Fibroblast of lung (primary cell): ENCODE measurements around the gene MTSS2. TPM values are rescaled to one million over a fixed set of nuclear protein-coding genes. Genes with fewer than 3 reads are reported as not detected.
A peak's percentile ranks its signal among the peaks of the same experiment; 100 is the strongest.

Source experiments
- DNase-seq, 2 donors: peaks; one replicate each; pipeline versions ENCODE4 v3.0.0 to v3.0.0-alpha.2; 2010; ENCODE audit warnings: low read depth in 2 of 2
- H2AFZ ChIP-seq: 2 replicates; pipeline ENCODE4 v1.5.1; 2012; ENCODE audit warnings: low read length, control low read depth, inconsistent platforms
- H3K27ac ChIP-seq: 2 replicates; pipeline ENCODE4 v1.5.1; 2011; ENCODE audit warnings: low read length, control low read depth; ENCODE audit not compliant: insufficient read depth
- H3K27me3 ChIP-seq: 2 replicates; pipeline ENCODE4 v1.5.1; 2011; ENCODE audit warnings: mild to moderate bottlenecking, low read length; ENCODE audit not compliant: control insufficient read depth, insufficient read depth
- H3K36me3 ChIP-seq: 2 replicates; pipeline ENCODE4 v1.5.1; 2011; ENCODE audit warnings: low read length; ENCODE audit not compliant: control insufficient read depth, insufficient read depth
- H3K4me1 ChIP-seq: 2 replicates; pipeline ENCODE4 v1.5.1; 2011; ENCODE audit warnings: low read length; ENCODE audit not compliant: control insufficient read depth, insufficient read depth; ENCODE audit errors: extremely low read depth
- H3K4me2 ChIP-seq: 2 replicates; pipeline ENCODE4 v1.5.1; 2011; ENCODE audit warnings: low read length, control low read depth; ENCODE audit not compliant: insufficient read depth; ENCODE audit errors: extremely low read depth
- H3K4me3 ChIP-seq, 4 experiments: fragments of 200-600 bp in 1 of 4; sonication (generic) in 1 of 4; replicated peaks in 1 of 4; 2 replicates each; pipeline ENCODE4 v1.5.1; 2011 to 2016; ENCODE audit warnings: low read length in 4 of 4, low read depth in 3 of 4, mild to moderate bottlenecking in 3 of 4, control low read depth in 2 of 4, inconsistent platforms in 1 of 4, mixed read lengths in 1 of 4; ENCODE audit not compliant: insufficient read depth in 1 of 4; ENCODE audit errors: control extremely low read depth in 1 of 4
- H3K79me2 ChIP-seq: 2 replicates; pipeline ENCODE4 v1.5.1; 2012; ENCODE audit warnings: mild to moderate bottlenecking, low read length, inconsistent platforms; ENCODE audit not compliant: control insufficient read depth, insufficient read depth
- H3K9ac ChIP-seq: 2 replicates; pipeline ENCODE4 v1.5.1; 2011; ENCODE audit warnings: mild to moderate bottlenecking, low read length, control low read depth; ENCODE audit not compliant: insufficient read depth
- H3K9me3 ChIP-seq: 2 replicates; pipeline ENCODE4 v1.5.1; 2012; ENCODE audit warnings: low read depth, low read length; ENCODE audit not compliant: control insufficient read depth, insufficient read depth
- H4K20me1 ChIP-seq: 2 replicates; pipeline ENCODE4 v1.5.1; 2011; ENCODE audit warnings: low read length; ENCODE audit not compliant: control insufficient read depth, insufficient read depth; ENCODE audit errors: extremely low read depth
- EZH2 ChIP-seq: IDR thresholded peaks from 2 replicates; pipeline ENCODE4 v1.5.1; 2012; ENCODE audit warnings: low read length, control low read depth, mild to moderate bottlenecking; ENCODE audit errors: missing control alignments
- polyA plus RNA-seq, 2 donors: library from polyadenylated mRNA; depleted of rRNA in 1 of 2; stranded (reverse) in 1 of 2; unstranded in 1 of 2; fragments of >200 nt; gene quantifications; 2 replicates each; pipeline ENCODE4 v1.2.1, GENCODE V29; 2011 to 2012; ENCODE audit warnings: missing spikeins in 1 of 2
- total RNA-seq: library from RNA; depleted of rRNA; stranded (reverse); fragments of >200 nt; gene quantifications from 2 replicates; pipeline ENCODE4 v1.2.1, GENCODE V29; 2014
- TF ChIP-seq, protein P1 (sequence below), 2 donors: IDR thresholded peaks in 1 of 2; conservative IDR thresholded peaks in 1 of 2; 1 replicate in 1 of 2; 2 replicates in 1 of 2; pipeline ENCODE4 v1.5.1; 2011 to 2012; ENCODE audit warnings: low read length in 2 of 2, control low read depth in 1 of 2, inconsistent platforms in 1 of 2, low read depth in 1 of 2, mild to moderate bottlenecking in 1 of 2

Gene MTSS2
- total and polyA plus RNA-seq, 2 donors (not counting 1 experiment from before 2014, with no cell fraction given), result 126 to 131 TPM

DNA sequence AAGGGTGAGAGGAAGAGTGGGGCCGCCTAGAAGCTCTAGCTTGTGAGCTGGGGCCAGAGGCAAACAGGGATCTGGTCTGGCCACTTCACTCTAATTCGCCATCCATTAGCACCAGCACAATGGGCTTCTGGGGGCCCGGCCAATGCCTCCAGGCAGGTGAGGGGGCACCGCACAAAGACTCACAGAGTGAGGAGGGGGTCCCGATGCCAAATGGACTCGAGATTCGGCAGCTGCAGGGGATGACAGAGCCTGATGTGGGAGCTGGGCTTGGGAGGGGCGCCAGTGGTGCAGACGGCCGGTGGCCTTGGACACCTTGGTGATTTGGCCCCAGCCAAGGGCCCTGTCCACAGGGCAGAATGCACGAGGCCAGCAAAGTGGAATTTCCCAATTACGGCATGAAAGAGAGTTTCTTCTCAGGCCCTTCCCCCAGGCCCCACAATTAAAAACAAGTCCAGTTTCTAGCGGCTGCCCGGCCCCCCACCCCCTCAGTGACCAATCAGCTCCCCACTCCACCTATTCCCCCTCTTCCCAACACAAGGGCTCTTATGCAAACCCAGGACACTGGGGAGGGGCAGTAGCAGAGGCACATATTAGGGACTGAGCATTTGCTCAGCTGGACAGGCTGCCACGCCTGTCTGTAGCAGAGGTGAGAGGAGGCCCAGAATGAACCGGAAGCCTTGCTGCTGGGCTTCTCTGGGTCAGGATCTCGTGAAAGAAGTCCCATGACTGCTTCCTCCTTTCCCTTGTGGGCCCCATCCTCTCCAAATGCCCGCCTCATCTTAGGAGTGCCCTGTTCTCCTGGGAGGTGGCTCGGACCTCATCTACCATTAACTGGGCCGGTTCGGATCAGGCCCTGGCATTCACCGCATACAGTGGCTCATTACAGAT is 39.4 kb upstream of the MTSS2 start:
- Histone ChIP-seq H3K27me3 (no peaks in the 10 kb centered on the region), H3K36me3 (peaks cover 2% of the 10 kb centered on the region), H4K20me1 (no peaks in the 10 kb centered on the region), H3K9ac (peak overlapping the region; percentile 14), H3K4me1 (peaks cover 17% of the 10 kb centered on the region), H3K9me3 (no peaks in the 10 kb centered on the region), H3K27ac (peak overlapping the region; percentile 41), H3K4me2 (no peak overlapping the region), H2AFZ (no peak overlapping the region), H3K79me2 (no peaks in the 10 kb centered on the region), H3K4me3 (no peak overlapping the region)
- DNase-seq, result peak in 1 of 2 donors; percentile 80
- TF ChIP-seq EZH2, result no peak
- TF ChIP-seq, protein P1, sequence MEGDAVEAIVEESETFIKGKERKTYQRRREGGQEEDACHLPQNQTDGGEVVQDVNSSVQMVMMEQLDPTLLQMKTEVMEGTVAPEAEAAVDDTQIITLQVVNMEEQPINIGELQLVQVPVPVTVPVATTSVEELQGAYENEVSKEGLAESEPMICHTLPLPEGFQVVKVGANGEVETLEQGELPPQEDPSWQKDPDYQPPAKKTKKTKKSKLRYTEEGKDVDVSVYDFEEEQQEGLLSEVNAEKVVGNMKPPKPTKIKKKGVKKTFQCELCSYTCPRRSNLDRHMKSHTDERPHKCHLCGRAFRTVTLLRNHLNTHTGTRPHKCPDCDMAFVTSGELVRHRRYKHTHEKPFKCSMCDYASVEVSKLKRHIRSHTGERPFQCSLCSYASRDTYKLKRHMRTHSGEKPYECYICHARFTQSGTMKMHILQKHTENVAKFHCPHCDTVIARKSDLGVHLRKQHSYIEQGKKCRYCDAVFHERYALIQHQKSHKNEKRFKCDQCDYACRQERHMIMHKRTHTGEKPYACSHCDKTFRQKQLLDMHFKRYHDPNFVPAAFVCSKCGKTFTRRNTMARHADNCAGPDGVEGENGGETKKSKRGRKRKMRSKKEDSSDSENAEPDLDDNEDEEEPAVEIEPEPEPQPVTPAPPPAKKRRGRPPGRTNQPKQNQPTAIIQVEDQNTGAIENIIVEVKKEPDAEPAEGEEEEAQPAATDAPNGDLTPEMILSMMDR (conservative IDR thresholded peaks at IDR 0.05 in 1 of 2, IDR thresholded peaks at IDR 0.05 in 1 of 2; ENCODE audit: low read depth in 1 of 2, low read length in 2 of 2), result no peak

DNA sequence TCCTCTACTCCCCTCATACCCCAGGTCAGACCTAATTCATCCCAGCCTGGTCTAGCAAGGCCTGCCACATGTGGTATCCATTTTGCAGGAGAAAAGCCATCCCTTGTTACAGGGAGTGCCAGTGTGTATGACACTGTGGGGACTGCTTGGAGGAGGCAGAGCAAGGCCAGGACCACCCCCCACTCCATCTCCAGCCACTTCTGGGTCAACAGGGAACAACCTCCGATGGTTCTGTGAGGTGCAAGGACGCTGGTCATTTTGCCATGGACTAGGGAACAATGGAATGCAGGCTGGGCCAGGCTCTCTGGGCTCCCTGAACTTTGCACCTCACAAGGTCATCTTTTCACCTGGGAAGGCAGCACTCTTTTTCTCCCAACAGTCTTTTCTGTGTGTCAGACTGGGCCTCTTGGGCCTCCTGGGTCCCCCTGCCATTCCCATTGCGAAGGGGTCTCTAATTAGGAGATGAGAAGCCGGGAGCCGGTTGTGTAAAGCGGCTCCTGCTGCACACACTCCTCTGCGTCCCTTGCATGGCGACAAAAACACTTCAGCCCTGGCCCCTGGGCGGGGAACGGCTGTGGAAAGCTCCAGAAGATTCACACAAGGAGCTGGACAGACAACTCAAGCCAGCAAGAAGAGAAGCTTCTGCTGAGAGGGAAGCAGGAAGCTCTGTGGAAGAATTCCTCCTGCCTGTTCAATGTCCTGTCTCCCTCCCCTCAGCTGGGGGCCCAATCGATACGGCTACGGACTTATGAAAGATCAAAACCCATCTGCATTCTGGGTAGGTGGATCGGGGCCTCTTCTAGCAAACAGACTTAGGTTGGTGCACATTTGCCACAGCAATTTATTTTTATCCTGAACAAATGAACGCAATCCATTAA is 38.5 kb upstream of the MTSS2 start:
- Histone ChIP-seq H3K9me3 (no peaks in the 10 kb centered on the region), H3K27me3 (no peaks in the 10 kb centered on the region), H3K27ac (peak overlapping the region; percentile 41), H3K79me2 (no peaks in the 10 kb centered on the region), H3K4me2 (no peak overlapping the region), H3K4me1 (peaks cover 17% of the 10 kb centered on the region), H3K4me3 (no peak overlapping the region), H3K36me3 (peaks cover 2% of the 10 kb centered on the region), H2AFZ (no peak overlapping the region), H4K20me1 (no peaks in the 10 kb centered on the region), H3K9ac (no peak overlapping the region)
- DNase-seq, result no peak
- TF ChIP-seq, protein P1 (conservative IDR thresholded peaks at IDR 0.05 in 1 of 2, IDR thresholded peaks at IDR 0.05 in 1 of 2; ENCODE audit: low read depth in 1 of 2, low read length in 2 of 2), result no peak
- no peak for TF ChIP-seq EZH2

DNA sequence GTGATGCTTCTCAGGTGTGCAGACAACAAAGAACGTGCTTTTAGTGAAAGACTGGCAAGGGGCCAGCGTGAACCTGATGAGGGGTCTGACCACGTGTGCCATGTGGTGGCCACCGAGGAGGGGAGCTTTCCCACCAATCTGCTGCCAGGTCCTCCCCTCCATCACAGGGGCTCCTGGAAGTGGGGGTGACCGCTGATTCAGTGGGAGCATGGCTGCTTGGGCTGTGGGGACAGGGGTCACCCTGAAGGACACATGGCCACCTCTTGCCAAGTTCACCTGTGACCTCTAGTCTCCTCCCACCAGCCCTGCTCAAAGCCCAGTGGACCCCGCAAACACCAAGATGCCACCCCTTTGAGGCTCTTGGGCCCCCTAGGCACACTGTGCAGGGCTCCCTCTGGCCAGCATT is 37.9 kb upstream of the MTSS2 start:
- no peak overlapping the region for H3K4me2 ChIP-seq
- DNase-seq, result no peak
- no peak overlapping the region for H2AFZ ChIP-seq
- H3K4me1 ChIP-seq, result peaks cover 17% of the 10 kb centered on the region
- no peak overlapping the region for H3K4me3 ChIP-seq
- H3K27ac ChIP-seq, result no peak overlapping the region
- no peaks in the 10 kb centered on the region for H3K27me3 ChIP-seq
- no peaks in the 10 kb centered on the region for H3K9me3 ChIP-seq
- no peaks in the 10 kb centered on the region for H4K20me1 ChIP-seq
- TF ChIP-seq, protein P1 (conservative IDR thresholded peaks at IDR 0.05 in 1 of 2, IDR thresholded peaks at IDR 0.05 in 1 of 2; ENCODE audit: low read depth in 1 of 2, low read length in 2 of 2), result no peak
- no peak for TF ChIP-seq EZH2
- no peak overlapping the region for H3K9ac ChIP-seq
- H3K79me2 ChIP-seq, result no peaks in the 10 kb centered on the region
- H3K36me3 ChIP-seq, result peaks cover 2% of the 10 kb centered on the region
